Measurements from ENCODE around the gene KRTAP4-3.
"Not testable (repeated sequence)": the region's sequence is repeated elsewhere in the genome, so short reads cannot be mapped to it uniquely, and the experiment has no call there.

The KRTAP4-3 gene

GRCh38 chr17:41178341-41178740 lies 10.3 kb upstream of the KRTAP4-3 start:
- in situ Hi-C loops (cut with HindIII; ENCODE audit: low pct_unique_long_range_greater_than_20kb, low sequenced_read_pairs), result no loop called here
- no peak for DNase-seq (ENCODE audit: low read depth in 1 of 2, low spot score in 1 of 2)
- no peak for TF ChIP-seq JUND (IDR thresholded peaks at IDR 0.05; ENCODE audit: low read depth)

GRCh38 chr17:41177727-41178271 lies 9.8 kb upstream of the KRTAP4-3 start, which contains the start of gene KRTAP4-2:
Gene KRTAP4-2, minus strand, starts transcription at chr17:41178221. Its CDS starts 57 bp downstream, at chr17:41178164.
- no peak for DNase-seq (ENCODE audit: low read depth in 1 of 2, low spot score in 1 of 2)
- in situ Hi-C loops (cut with HindIII; ENCODE audit: low pct_unique_long_range_greater_than_20kb, low sequenced_read_pairs), result no loop called here
- no peak for TF ChIP-seq JUND (IDR thresholded peaks at IDR 0.05; ENCODE audit: low read depth)

- in situ Hi-C loops (cut with HindIII; ENCODE audit: low pct_unique_long_range_greater_than_20kb, low sequenced_read_pairs), result no loop called here
- TF ChIP-seq JUND (IDR thresholded peaks at IDR 0.05; ENCODE audit: low read depth), result no peak
- no peak for DNase-seq (ENCODE audit: low read depth in 1 of 2, low spot score in 1 of 2)
These were observed 8.8 kb upstream of the KRTAP4-3 start for GRCh38 chr17:41176744-41177387.

- no peak for DNase-seq (ENCODE audit: low read depth in 1 of 2, low spot score in 1 of 2)
These were observed 3.9 kb upstream of the KRTAP4-3 start for GRCh38 chr17:41171886-41172285.

GRCh38 chr17:41167561-41167960 lies 460 bp downstream of the KRTAP4-3 start:
- DNase-seq (ENCODE audit: low read depth in 1 of 2, low spot score in 1 of 2), result no peak
- in situ Hi-C loops (cut with HindIII; ENCODE audit: low pct_unique_long_range_greater_than_20kb, low sequenced_read_pairs), result no loop called here

More at GRCh38 chr17:41171886-41172285, 3.9 kb upstream of the KRTAP4-3 start:
- no peak for TF ChIP-seq JUND (IDR thresholded peaks at IDR 0.05; ENCODE audit: low read depth)
- in situ Hi-C loops (cut with HindIII; ENCODE audit: low pct_unique_long_range_greater_than_20kb, low sequenced_read_pairs), result no loop called here

GRCh38 chr17:41163828-41164227 lies 4.2 kb downstream of the KRTAP4-3 start:
- in situ Hi-C loops (cut with HindIII; ENCODE audit: low pct_unique_long_range_greater_than_20kb, low sequenced_read_pairs), result no loop called here
- TF ChIP-seq JUND (IDR thresholded peaks at IDR 0.05; ENCODE audit: low read depth), result no peak
- no peak for DNase-seq (ENCODE audit: low read depth in 1 of 2, low spot score in 1 of 2)

More at GRCh38 chr17:41167561-41167960, 460 bp downstream of the KRTAP4-3 start:
- no peak for TF ChIP-seq JUND (IDR thresholded peaks at IDR 0.05; ENCODE audit: low read depth)

- in situ Hi-C loops (cut with HindIII; ENCODE audit: low pct_unique_long_range_greater_than_20kb, low sequenced_read_pairs), result no loop called here
- no peak for TF ChIP-seq JUND (IDR thresholded peaks at IDR 0.05; ENCODE audit: low read depth)
- peak in 1 of 2 experiments; percentile 7 for DNase-seq (ENCODE audit: low read depth in 1 of 2, low spot score in 1 of 2)
These were observed 7.4 kb downstream of the KRTAP4-3 start, which contains the start of gene KRTAP4-4 for GRCh38 chr17:41160648-41161047. Gene KRTAP4-4, minus strand, starts transcription at chr17:41160748. Its CDS starts 57 bp downstream, at chr17:41160691.

- in situ Hi-C loops (cut with HindIII; ENCODE audit: low pct_unique_long_range_greater_than_20kb, low sequenced_read_pairs); DNase-seq (ENCODE audit: low read depth in 1 of 2, low spot score in 1 of 2): not testable (repeated sequence)
These were observed 7.8 kb downstream of the KRTAP4-3 start for GRCh38 chr17:41160190-41160589.

- in situ Hi-C loops (cut with HindIII; ENCODE audit: low pct_unique_long_range_greater_than_20kb, low sequenced_read_pairs), result no loop called here
- no peak for TF ChIP-seq JUND (IDR thresholded peaks at IDR 0.05; ENCODE audit: low read depth)
- no peak for DNase-seq (ENCODE audit: low read depth in 1 of 2, low spot score in 1 of 2)
These were observed 14.2 kb downstream of the KRTAP4-3 start for GRCh38 chr17:41153856-41154255.

GRCh38 chr17:41151525-41151924 lies 16.5 kb downstream of the KRTAP4-3 start:
- no peak for DNase-seq (ENCODE audit: low read depth in 1 of 2, low spot score in 1 of 2)
- no peak for TF ChIP-seq JUND (IDR thresholded peaks at IDR 0.05; ENCODE audit: low read depth)
- in situ Hi-C loops (cut with HindIII; ENCODE audit: low pct_unique_long_range_greater_than_20kb, low sequenced_read_pairs), result no loop called here

GRCh38 chr17:41150026-41150425 lies 18.0 kb downstream of the KRTAP4-3 start:
- in situ Hi-C loops (cut with HindIII; ENCODE audit: low pct_unique_long_range_greater_than_20kb, low sequenced_read_pairs), result no loop called here
- no peak for TF ChIP-seq JUND (IDR thresholded peaks at IDR 0.05; ENCODE audit: low read depth)
- no peak for DNase-seq (ENCODE audit: low read depth in 1 of 2, low spot score in 1 of 2)

GRCh38 chr17:41149652-41149985 lies 18.4 kb downstream of the KRTAP4-3 start, which contains the start of gene KRTAP4-5:
Gene KRTAP4-5, minus strand, starts transcription at chr17:41149825. Its CDS starts 58 bp downstream, at chr17:41149767.
- DNase-seq (ENCODE audit: low read depth in 1 of 2, low spot score in 1 of 2), result no peak
- in situ Hi-C loops (cut with HindIII; ENCODE audit: low pct_unique_long_range_greater_than_20kb, low sequenced_read_pairs), result no loop called here
- TF ChIP-seq JUND (IDR thresholded peaks at IDR 0.05; ENCODE audit: low read depth), result no peak

- DNase-seq (ENCODE audit: low read depth in 1 of 2, low spot score in 1 of 2); in situ Hi-C loops (cut with HindIII; ENCODE audit: low pct_unique_long_range_greater_than_20kb, low sequenced_read_pairs): not testable (repeated sequence)
These were observed 18.9 kb downstream of the KRTAP4-3 start for GRCh38 chr17:41148971-41149651.

All from T47D (cell line).